Middle frontal gyrus (tissue), 1 donor: ENCODE measurements around the gene F12.
"Not testable (repeated sequence)": the region's sequence is repeated elsewhere in the genome, so short reads cannot be mapped to it uniquely, and the experiment has no call there.

ENCODE experiments used
- DNase-seq: peaks from one replicate; pipeline ENCODE4 v3.0.0-alpha.2; 2015; ENCODE audit warnings: low spot score; ENCODE audit errors: extremely low spot score

Gene F12

GRCh38 chr5:177370488-177371119 lies 38.8 kb downstream of the F12 start:
- no peak for DNase-seq

- DNase-seq = no peak
These were observed 39.5 kb downstream of the F12 start for GRCh38 chr5:177369645-177370440.

DNA sequence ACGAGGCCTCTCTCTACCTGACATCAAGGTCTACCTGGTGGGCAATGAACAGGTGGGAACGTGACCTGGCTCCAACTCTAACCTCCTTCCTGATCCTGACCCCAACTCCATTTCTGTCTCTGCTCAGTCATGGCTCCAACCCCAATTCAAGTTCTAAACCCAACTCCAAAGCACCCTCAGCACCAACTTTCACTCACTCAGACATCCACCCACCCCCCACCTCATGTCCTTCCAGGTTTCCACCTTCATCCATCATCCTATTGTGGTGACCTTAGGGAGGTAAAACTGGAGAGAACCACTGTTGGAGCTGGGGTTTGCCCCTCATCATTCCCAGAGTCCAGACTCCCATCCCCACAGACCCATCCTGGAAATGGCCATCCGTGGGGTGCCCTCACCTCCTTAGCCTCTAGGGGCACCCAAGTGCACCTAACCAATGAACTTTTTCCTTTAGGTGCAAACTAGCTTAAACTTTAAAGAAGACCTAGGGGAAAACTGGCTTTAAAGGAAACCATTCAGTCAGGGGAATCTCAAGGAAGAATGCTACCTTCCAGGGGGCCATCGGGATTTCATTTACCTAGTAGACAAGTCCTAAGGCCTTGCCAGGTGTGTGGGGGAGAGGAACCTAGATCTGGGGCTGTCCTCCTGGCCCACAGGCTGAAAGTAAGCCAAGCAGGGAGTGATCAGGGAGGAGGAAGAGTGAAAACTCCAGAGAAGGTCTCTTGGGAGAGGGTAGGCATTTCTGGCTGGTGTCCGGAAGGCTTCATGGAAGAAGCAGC lies 40.3 kb downstream of the F12 start:
- no peak for DNase-seq

DNA sequence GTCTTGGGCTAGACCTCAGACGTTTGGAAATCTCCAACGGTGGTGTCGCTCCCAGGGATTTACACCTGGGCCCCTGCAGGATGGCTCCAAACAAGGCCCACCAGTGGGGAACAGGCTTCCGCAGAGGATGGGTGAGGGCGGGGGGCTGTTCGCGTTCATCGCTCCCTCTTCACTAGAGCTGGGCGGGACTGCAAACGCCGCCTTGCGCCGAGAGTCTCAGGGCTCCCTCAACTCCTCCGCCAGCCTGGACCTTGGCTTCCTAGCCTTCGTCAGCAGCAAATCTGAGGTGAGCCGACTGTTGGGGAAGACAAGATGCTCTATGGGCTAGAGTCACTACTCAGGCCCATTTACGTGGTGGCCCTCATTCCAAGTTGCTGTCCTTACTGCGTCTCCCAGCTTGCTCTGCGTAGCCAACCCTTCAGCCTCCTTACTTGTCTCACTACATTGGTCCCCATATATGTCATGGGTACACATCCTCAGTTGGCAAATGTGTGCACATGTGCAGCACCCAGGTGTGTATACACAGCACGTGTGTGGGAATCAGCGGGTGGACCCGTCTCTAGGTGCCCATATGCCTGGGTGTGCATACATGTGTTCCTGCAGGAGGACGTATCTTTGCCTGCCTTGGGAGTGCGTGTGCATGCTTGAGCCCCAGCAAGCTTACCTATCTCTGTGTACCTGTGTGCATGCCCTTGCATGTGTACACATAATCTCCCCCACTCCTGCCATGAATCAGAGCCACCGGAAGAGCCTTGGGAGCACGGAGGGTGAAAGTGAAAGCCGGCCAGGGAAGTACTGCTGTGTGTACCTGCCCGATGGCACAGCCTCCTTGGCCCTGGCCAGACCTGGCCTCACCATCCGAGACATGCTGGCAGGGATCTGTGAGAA lies 41.1 kb downstream of the F12 start:
- no peak for DNase-seq

DNA sequence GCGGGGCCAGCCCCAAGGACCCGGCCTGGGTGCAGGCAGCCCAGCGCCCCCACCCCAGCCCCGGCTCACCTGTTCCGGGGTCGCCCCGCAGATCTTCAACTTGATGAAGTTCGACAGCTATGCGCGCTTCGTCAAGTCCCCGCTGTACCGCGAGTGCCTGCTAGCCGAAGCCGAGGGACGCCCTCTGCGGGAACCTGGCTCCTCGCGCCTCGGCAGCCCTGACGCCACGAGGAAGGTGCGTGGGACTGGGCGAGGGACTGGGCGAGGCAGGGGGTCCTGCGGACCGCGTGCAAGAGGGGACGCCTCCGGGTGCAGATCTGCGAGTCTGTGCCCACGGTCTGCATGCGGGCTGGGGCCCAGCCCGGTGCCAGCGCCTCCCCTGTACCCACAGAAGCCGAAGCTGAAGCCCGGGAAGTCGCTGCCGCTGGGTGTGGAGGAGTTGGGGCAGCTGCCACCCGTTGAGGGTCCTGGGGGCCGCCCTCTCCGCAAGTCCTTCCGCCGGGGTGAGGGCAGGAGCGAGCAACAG lies 42.0 kb downstream of the F12 start:
- no peak for DNase-seq

- no peak for DNase-seq
These were observed 42.6 kb downstream of the F12 start for GRCh38 chr5:177366528-177367322.

GRCh38 chr5:177365845-177366527 lies 43.4 kb downstream of the F12 start:
- no peak for DNase-seq

GRCh38 chr5:177364159-177364962 lies 45.0 kb downstream of the F12 start:
- DNase-seq = no peak

DNA sequence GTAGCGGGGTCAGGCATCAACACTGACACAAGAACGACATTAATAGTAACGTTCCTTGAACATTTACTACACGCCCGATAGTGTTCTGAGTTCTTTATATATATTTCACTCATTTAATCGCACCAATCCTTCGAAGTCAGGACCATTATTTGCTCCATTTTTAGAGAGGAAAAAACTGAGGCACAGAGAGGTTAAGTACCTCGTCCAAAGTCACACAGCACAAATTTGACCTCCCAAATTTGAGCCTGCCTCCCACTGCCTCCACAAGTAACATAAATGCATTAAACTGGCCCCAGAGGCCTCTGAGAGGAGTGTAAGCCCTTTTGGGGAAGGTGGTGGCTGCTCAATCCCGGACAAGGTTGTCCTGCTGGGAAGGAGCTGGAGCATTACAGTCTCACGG lies 45.8 kb downstream of the F12 start:
- DNase-seq = no peak

DNA sequence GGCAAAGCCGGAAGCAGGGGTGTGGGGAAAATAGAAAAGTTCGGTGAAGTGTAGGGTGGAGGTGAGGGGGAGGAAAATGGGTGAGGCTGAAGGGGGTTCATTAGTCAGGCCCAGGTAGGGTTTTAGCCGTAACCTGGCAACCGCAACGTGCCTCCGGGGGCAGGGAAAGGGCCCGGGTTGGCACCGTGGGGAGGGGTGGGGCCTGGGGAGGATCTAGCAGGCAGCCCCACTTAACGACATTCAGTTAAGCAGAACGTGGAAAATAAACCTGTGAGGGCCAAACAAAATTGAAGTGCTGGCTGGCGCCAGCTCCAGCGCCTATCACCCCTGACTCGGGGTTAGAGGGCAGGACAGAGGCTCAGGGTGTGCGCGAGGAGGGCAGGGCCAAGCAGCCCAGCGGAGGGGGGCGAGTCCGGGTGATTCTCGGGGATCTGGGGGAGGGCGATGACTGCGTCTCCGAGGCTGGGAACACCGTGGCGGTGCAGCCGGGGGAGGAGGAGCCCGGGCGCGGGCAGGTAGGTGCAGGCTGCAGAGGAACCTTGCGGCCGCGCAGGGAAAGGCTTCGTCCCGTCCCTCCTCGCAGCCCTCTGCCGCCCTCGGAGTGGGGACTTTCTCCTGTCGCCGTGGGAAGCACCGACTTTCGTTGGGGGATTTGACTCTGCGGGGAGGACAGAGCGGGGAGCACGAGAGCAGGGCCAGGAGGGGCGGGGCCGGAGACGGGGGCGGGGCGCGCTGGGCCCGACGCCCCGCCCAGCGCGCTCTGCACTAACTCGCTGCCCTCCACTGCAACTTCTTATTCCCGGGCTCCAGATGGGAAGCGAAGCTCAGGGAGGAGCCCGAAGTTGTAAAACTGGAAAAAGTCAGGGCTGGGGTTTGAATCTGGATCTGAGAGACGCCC lies 46.5 kb downstream of the F12 start:
- no peak for DNase-seq

- DNase-seq = no peak
These were observed 47.1 kb downstream of the F12 start for GRCh38 chr5:177362292-177362609.

DNA sequence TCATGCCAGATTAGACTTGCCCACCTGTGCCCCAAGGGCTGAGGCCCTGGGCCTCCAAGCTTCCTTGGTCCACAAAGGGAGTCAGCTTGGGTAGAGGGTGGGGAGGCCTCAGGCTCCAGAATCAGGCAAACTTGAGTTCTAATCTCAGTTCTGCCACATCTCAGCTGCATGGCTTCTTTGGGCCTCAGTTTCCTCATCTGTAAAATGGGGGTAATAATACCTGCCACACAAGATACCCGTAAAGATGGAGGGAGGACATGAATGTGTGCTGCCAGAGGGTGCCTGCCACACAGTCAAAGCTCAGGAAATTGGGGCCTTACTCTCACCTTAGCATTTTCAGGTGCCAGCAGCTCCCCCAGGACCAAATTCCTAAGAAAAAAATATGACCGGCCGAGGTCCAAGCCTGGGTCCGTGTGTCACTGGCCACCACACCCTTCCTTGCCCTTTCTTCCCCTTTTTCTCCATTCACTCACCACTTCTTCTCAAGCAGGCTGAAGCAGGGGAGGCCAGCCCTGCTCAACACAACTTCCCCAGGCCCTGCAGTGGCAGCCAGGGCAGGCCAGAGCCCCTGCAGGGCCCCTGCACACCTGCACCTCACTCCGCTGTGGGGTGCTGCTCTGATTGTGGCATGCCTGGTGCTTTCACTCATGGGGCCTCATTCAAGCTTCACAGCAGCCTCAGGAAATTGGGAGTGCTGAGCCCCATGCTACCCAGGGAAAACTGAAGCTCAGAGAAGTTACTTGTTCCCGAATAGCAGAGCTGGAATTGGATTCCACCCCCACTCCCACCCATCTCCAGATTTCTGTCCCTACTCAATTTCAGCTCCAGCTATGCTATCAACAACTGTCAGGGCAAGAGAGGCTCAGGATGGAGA lies 47.7 kb downstream of the F12 start:
- no peak for DNase-seq

GRCh38 chr5:177360740-177361139 lies 48.6 kb downstream of the F12 start:
- not testable (repeated sequence) for DNase-seq

DNA sequence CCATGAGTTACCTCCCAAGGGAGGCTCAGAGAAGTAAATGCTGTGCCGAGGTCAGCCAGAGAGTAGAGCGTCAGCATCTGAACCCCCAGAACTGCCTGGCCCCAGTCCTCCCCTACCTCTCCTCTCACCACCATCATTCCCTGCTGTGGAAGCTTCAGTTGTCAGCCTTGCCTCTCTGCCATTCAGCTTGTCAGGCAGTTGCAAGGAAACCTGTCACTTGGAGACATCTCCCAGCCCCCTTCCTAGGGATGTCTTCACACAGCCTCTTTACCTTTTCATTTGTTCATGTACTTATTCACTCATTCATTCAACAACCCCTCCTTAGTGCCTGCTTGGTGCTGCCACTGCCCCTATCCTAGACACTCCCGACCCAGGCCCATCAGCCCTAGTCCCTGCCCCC lies 49.5 kb downstream of the F12 start:
- DNase-seq = no peak

- DNase-seq = no peak
These were observed 49.9 kb downstream of the F12 start for GRCh38 chr5:177359451-177359851.

GRCh38 chr5:177358370-177358819 lies 51.0 kb downstream of the F12 start:
- DNase-seq = no peak
